ENCODE data around the gene ARHGAP6.

The ARHGAP6 gene

DNA sequence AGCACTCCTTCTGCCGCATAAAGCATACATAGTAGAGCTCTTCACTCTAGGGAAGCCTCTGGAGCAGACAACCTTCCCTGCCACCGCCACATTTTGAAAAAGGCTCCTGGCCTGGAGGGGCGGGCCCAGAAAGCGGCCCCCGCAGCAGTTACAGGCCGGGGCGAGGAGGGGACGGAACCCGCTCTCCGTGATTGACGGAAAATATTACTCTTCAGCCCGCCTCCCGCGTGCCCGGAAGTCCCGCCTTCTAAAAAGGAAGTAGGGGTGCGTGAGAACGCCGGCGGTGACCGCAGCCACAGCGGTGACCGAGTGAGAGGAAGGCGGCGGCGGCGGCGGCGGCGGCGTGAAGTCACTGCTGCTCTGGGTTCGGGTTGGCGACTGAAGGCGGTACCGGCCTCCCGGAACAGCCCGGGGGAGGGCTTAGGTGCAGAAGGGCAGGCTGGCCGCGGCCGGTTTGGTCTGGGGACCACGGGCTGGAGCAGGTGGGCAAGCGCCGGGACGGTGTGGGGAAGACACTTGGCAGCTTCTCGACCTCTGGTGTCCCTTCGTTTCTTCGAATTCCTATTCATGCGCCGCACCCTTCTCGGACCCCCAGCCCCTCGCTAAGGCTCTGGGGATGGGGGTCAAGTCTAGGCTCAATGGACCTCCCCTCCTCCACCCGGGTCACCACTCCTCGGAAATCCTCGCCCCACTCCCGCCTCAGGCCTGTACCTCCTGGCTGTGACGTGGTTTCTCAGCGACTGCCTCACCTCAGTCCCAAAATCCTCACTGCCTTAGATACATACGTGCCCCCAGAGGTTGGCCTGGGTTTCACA lies 554.5 kb downstream of the ARHGAP6 start, which contains the start of gene HCCS:
Gene HCCS, plus strand, starts transcription at position 296 of the 815 bp plus-strand sequence. CDS start 729 bp downstream, outside the sequence.
- H3K4me3 ChIP-seq (ENCODE audit: control insufficient read depth in 1 of 7, extremely low read depth in 1 of 7, insufficient read depth in 4 of 7, low read depth in 2 of 7, low read length in 6 of 7), result peak within 1 kb of the TSS; percentile 49 to 82 (median 68)
- no peaks in the 10 kb centered on the region for H3K9me3 ChIP-seq (ENCODE audit: control extremely low read depth in 1 of 5, control insufficient read depth in 4 of 5, insufficient read depth in 2 of 5, low read depth in 1 of 5, low read length in 4 of 5)
- peaks cover 0 to 21% (median 11%) of the 10 kb centered on the region in 4 experiments for H3K4me1 ChIP-seq (ENCODE audit: control extremely low read depth in 1 of 4, control insufficient read depth in 4 of 4, insufficient read depth in 4 of 4, low read length in 3 of 4)
- DNase-seq, result peak; percentile 83 to 93 (median 91)
- 40% methylated on average over 31 of the region's 58 CpGs for WGBS (ENCODE audit: insufficient coverage)
- POLR2A ChIA-PET, result no interaction called here
- no peaks in the 10 kb centered on the region for H3K27me3 ChIP-seq (replicated peaks in 2 of 5; ENCODE audit: control insufficient read depth in 4 of 5, insufficient read depth in 5 of 5, low read length in 4 of 5)
- CTCF ChIA-PET, result interaction anchor here (0.5 kb wide), 1 partner anchor 342 kb away, joined by 3 read pairs; no protein-coding TSS in a partner anchor
- H3K27ac ChIP-seq (ENCODE audit: insufficient read depth in 1 of 2, low read depth in 1 of 2, low read length in 2 of 2, poor library complexity in 1 of 2, severe bottlenecking in 2 of 2), result peak within 1 kb of the TSS; percentile 95 to 99
- peaks cover 4 to 24% (median 9%) of the 10 kb centered on the region in 4 experiments for H3K36me3 ChIP-seq (ENCODE audit: control insufficient read depth in 4 of 4, insufficient read depth in 4 of 4, low read length in 3 of 4)

DNA sequence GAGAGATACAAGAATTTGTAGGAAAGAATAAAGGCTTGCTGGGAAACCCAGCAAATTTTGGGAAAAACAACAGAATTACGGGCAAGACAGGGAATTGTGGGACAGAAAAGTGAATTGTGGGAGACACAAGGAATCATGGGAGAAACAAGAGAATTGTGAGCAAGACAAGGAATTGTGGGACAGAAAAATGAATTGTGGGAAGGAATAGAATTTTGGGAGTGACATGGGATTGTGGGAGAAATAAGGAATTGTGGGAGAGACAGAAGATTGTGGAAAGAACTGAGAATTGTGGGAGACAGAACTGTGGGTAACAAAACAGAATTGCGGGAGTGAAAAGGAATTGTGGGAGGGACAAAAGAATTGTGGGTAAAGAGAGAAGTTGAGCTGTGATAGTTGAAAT lies 555.8 kb downstream of the ARHGAP6 start:
- no peaks in the 10 kb centered on the region for H3K27me3 ChIP-seq (replicated peaks in 2 of 5; ENCODE audit: control insufficient read depth in 4 of 5, insufficient read depth in 5 of 5, low read length in 4 of 5)
- no peaks in the 10 kb centered on the region for H3K9me3 ChIP-seq (ENCODE audit: control extremely low read depth in 1 of 5, control insufficient read depth in 4 of 5, insufficient read depth in 2 of 5, low read depth in 1 of 5, low read length in 4 of 5)
- POLR2A ChIA-PET, result no interaction called here
- WGBS (ENCODE audit: insufficient coverage), result 100% methylated on average over 2 of the region's 2 CpGs
- H3K4me1 ChIP-seq (ENCODE audit: control extremely low read depth in 1 of 4, control insufficient read depth in 4 of 4, insufficient read depth in 4 of 4, low read length in 3 of 4), result peaks cover 0 to 21% (median 11%) of the 10 kb centered on the region in 4 experiments
- no peak for DNase-seq
- CTCF ChIA-PET, result no interaction called here
- H3K4me3 ChIP-seq (ENCODE audit: control insufficient read depth in 1 of 7, extremely low read depth in 1 of 7, insufficient read depth in 4 of 7, low read depth in 2 of 7, low read length in 6 of 7), result peak overlapping the region in 3 of 7 experiments; percentile 2 to 82 (median 76)
- H3K36me3 ChIP-seq (ENCODE audit: control insufficient read depth in 4 of 4, insufficient read depth in 4 of 4, low read length in 3 of 4), result peaks cover 0 to 11% (median 5%) of the 10 kb centered on the region in 4 experiments
- H3K27ac ChIP-seq (ENCODE audit: insufficient read depth in 1 of 2, low read depth in 1 of 2, low read length in 2 of 2, poor library complexity in 1 of 2, severe bottlenecking in 2 of 2), result no peak overlapping the region

DNA sequence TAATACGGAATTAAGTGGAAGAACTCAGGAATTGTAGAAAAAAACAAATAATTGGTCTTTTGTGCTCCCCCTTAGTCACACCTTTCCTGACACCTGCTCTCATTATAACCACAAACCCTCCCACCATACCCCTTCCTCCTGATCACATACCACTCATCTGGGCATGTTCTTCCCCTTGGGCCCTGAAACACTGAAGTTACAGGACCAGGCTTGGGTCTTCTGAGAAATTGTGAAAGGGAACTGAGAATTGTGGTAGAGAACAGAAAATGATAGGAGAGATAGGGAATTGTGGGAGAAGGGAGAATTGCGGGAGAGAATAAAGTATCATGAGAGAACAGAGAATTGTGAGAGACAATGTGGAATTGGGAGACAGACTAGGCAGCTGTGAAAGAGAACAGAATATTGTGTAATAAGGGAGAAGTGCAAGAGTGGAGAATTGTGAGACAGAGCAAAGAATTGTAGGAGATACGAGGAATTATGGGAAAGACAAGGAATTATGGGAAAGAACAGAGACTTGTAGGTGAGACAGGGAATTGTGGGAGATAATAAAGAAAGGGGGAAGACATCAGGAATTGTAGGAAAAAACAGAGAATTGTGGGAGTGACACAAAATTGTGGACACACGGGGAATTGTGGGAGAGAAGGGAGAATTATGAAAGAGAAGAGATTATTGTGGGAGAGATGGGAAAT lies 557.3 kb downstream of the ARHGAP6 start:
- Histone ChIP-seq H3K9me3 (ENCODE audit: control extremely low read depth in 1 of 5, control insufficient read depth in 4 of 5, insufficient read depth in 2 of 5, low read depth in 1 of 5, low read length in 4 of 5) (no peaks in the 10 kb centered on the region), H3K27me3 (replicated peaks in 2 of 5; ENCODE audit: control insufficient read depth in 4 of 5, insufficient read depth in 5 of 5, low read length in 4 of 5) (no peaks in the 10 kb centered on the region), H3K27ac (ENCODE audit: insufficient read depth in 1 of 2, low read depth in 1 of 2, low read length in 2 of 2, poor library complexity in 1 of 2, severe bottlenecking in 2 of 2) (no peak overlapping the region), H3K4me1 (ENCODE audit: control extremely low read depth in 1 of 4, control insufficient read depth in 4 of 4, insufficient read depth in 4 of 4, low read length in 3 of 4) (peaks cover 0 to 18% (median 11%) of the 10 kb centered on the region in 4 experiments), H3K36me3 (ENCODE audit: control insufficient read depth in 4 of 4, insufficient read depth in 4 of 4, low read length in 3 of 4) (peaks cover 0 to 2% (median 0%) of the 10 kb centered on the region in 4 experiments), H3K4me3 (ENCODE audit: control insufficient read depth in 1 of 7, extremely low read depth in 1 of 7, insufficient read depth in 4 of 7, low read depth in 2 of 7, low read length in 6 of 7) (no peak overlapping the region)
- ChIA-PET CTCF (no interaction called here), POLR2A (no interaction called here)
- no peak for DNase-seq
- WGBS (ENCODE audit: insufficient coverage), result 90% methylated on average over 3 of the region's 4 CpGs

DNA sequence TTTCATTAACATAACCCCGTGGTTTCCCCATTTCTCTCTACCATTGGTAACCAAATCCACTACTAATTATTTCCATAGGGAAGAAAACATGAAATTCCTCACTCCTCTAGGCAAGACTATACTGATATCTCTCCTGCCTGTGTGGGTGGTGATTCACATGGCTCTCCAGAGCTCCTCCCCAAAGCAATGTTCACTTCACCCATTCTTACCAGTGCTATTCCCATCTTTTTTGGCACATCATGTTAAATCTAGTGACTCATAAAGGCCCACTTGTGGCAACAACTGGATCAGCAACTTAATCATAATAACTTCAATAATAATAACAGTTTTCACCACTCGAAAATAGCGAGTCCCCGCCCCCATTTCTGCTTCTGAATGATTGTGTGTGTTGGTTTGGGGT lies 560.6 kb downstream of the ARHGAP6 start:
- no CpG with 5 or more reads among the region's 4 CpGs for WGBS (ENCODE audit: insufficient coverage)
- CTCF ChIA-PET, result no interaction called here

DNA sequence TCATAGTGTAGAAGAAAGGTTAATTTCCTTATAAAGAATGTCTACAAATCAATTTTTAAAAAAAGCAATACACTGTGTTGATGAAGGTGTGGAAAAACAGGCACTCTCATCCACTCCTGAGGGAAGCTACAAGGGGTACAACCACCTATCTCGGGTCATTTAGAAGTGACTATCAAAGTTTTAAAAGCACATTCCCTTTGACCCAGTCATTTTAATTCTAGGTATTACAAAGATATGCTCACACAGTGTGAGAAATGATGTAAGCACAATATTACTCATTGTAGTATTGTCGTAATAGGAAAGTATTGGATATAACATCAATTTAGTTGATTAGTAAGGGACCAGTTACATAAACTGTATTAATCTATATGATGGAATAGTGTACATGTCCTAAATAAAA lies 562.0 kb downstream of the ARHGAP6 start:
- Histone ChIP-seq H3K4me1 (ENCODE audit: control extremely low read depth in 1 of 4, control insufficient read depth in 4 of 4, insufficient read depth in 4 of 4, low read length in 3 of 4) (no peaks in the 10 kb centered on the region), H3K36me3 (ENCODE audit: control insufficient read depth in 4 of 4, insufficient read depth in 4 of 4, low read length in 3 of 4) (no peaks in the 10 kb centered on the region), H3K27me3 (replicated peaks in 2 of 5; ENCODE audit: control insufficient read depth in 4 of 5, insufficient read depth in 5 of 5, low read length in 4 of 5) (no peaks in the 10 kb centered on the region), H3K4me3 (ENCODE audit: control insufficient read depth in 1 of 7, extremely low read depth in 1 of 7, insufficient read depth in 4 of 7, low read depth in 2 of 7, low read length in 6 of 7) (no peak overlapping the region), H3K27ac (ENCODE audit: insufficient read depth in 1 of 2, low read depth in 1 of 2, low read length in 2 of 2, poor library complexity in 1 of 2, severe bottlenecking in 2 of 2) (no peak overlapping the region), H3K9me3 (ENCODE audit: control extremely low read depth in 1 of 5, control insufficient read depth in 4 of 5, insufficient read depth in 2 of 5, low read depth in 1 of 5, low read length in 4 of 5) (no peaks in the 10 kb centered on the region)
- WGBS (ENCODE audit: insufficient coverage), result no CpG with 5 or more reads among the region's 2 CpGs
- no peak for DNase-seq
- CTCF ChIA-PET, result no interaction called here
- POLR2A ChIA-PET, result no interaction called here

More for the DNA sequence above, 560.6 kb downstream of the ARHGAP6 start:
- DNase-seq, result no peak
- H3K36me3 ChIP-seq (ENCODE audit: control insufficient read depth in 4 of 4, insufficient read depth in 4 of 4, low read length in 3 of 4), result no peaks in the 10 kb centered on the region
- no peaks in the 10 kb centered on the region for H3K27me3 ChIP-seq (replicated peaks in 2 of 5; ENCODE audit: control insufficient read depth in 4 of 5, insufficient read depth in 5 of 5, low read length in 4 of 5)
- H3K27ac ChIP-seq (ENCODE audit: insufficient read depth in 1 of 2, low read depth in 1 of 2, low read length in 2 of 2, poor library complexity in 1 of 2, severe bottlenecking in 2 of 2), result no peak overlapping the region
- POLR2A ChIA-PET, result no interaction called here
- no peak overlapping the region for H3K4me3 ChIP-seq (ENCODE audit: control insufficient read depth in 1 of 7, extremely low read depth in 1 of 7, insufficient read depth in 4 of 7, low read depth in 2 of 7, low read length in 6 of 7)
- H3K9me3 ChIP-seq (ENCODE audit: control extremely low read depth in 1 of 5, control insufficient read depth in 4 of 5, insufficient read depth in 2 of 5, low read depth in 1 of 5, low read length in 4 of 5), result no peaks in the 10 kb centered on the region
- peaks cover 0 to 2% (median 0%) of the 10 kb centered on the region in 4 experiments for H3K4me1 ChIP-seq (ENCODE audit: control extremely low read depth in 1 of 4, control insufficient read depth in 4 of 4, insufficient read depth in 4 of 4, low read length in 3 of 4)

DNA sequence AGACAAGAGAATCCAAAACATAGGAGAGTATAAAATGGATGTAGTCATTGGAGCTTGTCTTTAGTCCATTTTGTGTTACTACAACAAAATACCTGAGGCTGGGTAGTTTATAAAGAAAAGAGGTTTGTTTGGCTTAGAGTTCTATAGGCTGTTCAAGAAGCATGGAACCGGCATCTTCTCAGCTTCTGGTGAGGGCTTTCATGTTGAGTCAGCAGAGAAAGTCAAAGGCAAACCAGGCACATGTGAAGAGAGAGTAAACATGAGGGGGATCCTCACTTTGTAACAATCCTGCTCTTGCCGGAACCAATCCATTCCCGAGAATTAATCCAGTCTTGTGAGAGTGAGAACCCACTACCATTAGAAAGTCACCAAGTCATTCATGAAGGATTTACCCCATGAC lies 562.7 kb downstream of the ARHGAP6 start:
- H3K4me1 ChIP-seq (ENCODE audit: control extremely low read depth in 1 of 4, control insufficient read depth in 4 of 4, insufficient read depth in 4 of 4, low read length in 3 of 4), result no peaks in the 10 kb centered on the region
- H3K9me3 ChIP-seq (ENCODE audit: control extremely low read depth in 1 of 5, control insufficient read depth in 4 of 5, insufficient read depth in 2 of 5, low read depth in 1 of 5, low read length in 4 of 5), result no peaks in the 10 kb centered on the region
- ChIA-PET CTCF (no interaction called here), POLR2A (no interaction called here)
- 100% methylated on average over 1 of the region's 3 CpGs for WGBS (ENCODE audit: insufficient coverage)
- DNase-seq, result no peak
- H3K36me3 ChIP-seq (ENCODE audit: control insufficient read depth in 4 of 4, insufficient read depth in 4 of 4, low read length in 3 of 4), result no peaks in the 10 kb centered on the region
- no peak overlapping the region for H3K27ac ChIP-seq (ENCODE audit: insufficient read depth in 1 of 2, low read depth in 1 of 2, low read length in 2 of 2, poor library complexity in 1 of 2, severe bottlenecking in 2 of 2)
- no peak overlapping the region for H3K4me3 ChIP-seq (ENCODE audit: control insufficient read depth in 1 of 7, extremely low read depth in 1 of 7, insufficient read depth in 4 of 7, low read depth in 2 of 7, low read length in 6 of 7)
- H3K27me3 ChIP-seq (replicated peaks in 2 of 5; ENCODE audit: control insufficient read depth in 4 of 5, insufficient read depth in 5 of 5, low read length in 4 of 5), result no peaks in the 10 kb centered on the region
